Mesothelial cell of epicardium (in vitro differentiated cells): ENCODE data around the gene ADGRA1. TPM values are rescaled to one million over a fixed set of nuclear protein-coding genes. Genes with fewer than 3 reads are reported as not detected.

ENCODE experiments used
- DNase-seq, 2 experiments: peaks; one replicate each; pipeline ENCODE4 v3.0.0; 2021; ENCODE audit warnings: low spot score in 2 of 2; ENCODE audit not compliant: unreplicated experiment in 2 of 2
- H3K27ac Mint-ChIP-seq: 2 replicates; pipeline ENCODE4 v1.8.0; 2021; ENCODE audit warnings: mixed read lengths
- H3K27me3 Mint-ChIP-seq: 2 replicates; pipeline ENCODE4 v1.8.0; 2021; ENCODE audit warnings: low read depth, mixed read lengths
- H3K36me3 Mint-ChIP-seq: 2 replicates; pipeline ENCODE4 v1.8.0; 2021; ENCODE audit warnings: mixed read lengths
- H3K4me1 Mint-ChIP-seq: 2 replicates; pipeline ENCODE4 v1.8.0; 2021; ENCODE audit warnings: mixed read lengths
- H3K4me3 Mint-ChIP-seq: 2 replicates; pipeline ENCODE4 v1.8.0; 2021; ENCODE audit warnings: mild to moderate bottlenecking, moderate library complexity, mixed read lengths
- H3K9me3 Mint-ChIP-seq: 2 replicates; pipeline ENCODE4 v1.8.0; 2021; ENCODE audit warnings: mixed read lengths
- CTCF ChIP-seq: fragments of 200-600 bp; sonication (generic); IDR thresholded peaks from one replicate; pipeline ENCODE4 v1.5.0; 2021; ENCODE audit warnings: antibody characterized with exemption; ENCODE audit not compliant: unreplicated experiment
- total RNA-seq: library from RNA; stranded (reverse); gene quantifications from 3 replicates; pipeline ENCODE4 v1.2.1, GENCODE V29; 2021

Gene ADGRA1
- total RNA-seq, 1 donor from 2014 or later = not detected

DNA sequence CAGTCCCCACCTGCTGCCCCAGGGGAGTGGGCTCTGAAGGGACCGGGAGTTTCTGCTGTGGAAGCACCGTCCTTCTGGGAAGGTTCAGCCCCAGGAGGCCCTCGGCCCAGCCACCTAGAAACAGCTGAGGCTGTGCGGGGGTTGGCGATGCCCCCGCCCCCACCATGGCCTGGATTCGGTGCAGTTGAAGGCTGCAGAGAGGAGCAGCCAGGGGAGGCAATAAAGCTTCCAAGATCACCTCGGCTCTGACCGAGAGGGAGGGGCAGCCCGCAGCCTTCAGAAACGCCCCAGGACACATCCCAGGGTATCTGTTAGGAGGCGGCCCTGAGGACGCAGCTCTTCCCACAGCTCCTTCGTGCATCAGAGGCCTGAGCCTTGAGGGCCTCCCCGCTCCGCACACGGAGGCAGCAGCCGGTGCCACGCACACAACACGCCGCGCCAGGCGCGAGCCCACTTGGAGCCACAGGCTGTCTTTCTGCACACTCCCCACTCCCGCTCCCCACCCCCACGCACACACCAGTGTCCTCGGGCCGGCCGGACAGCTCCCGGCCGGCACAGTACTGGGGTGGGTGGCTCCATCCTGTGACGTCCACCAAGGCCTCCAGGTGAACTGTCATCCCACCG, 73.9 kb downstream of the ADGRA1 start:
- Mint-ChIP-seq H3K36me3 (peaks cover 7% of the 10 kb centered on the region), H3K27me3 (peaks cover 17% of the 10 kb centered on the region), H3K27ac (no peak overlapping the region), H3K4me3 (peak overlapping the region; percentile 66), H3K4me1 (peaks cover 21% of the 10 kb centered on the region), H3K9me3 (no peaks in the 10 kb centered on the region)
- TF ChIP-seq CTCF = no peak
- no peak for DNase-seq

DNA sequence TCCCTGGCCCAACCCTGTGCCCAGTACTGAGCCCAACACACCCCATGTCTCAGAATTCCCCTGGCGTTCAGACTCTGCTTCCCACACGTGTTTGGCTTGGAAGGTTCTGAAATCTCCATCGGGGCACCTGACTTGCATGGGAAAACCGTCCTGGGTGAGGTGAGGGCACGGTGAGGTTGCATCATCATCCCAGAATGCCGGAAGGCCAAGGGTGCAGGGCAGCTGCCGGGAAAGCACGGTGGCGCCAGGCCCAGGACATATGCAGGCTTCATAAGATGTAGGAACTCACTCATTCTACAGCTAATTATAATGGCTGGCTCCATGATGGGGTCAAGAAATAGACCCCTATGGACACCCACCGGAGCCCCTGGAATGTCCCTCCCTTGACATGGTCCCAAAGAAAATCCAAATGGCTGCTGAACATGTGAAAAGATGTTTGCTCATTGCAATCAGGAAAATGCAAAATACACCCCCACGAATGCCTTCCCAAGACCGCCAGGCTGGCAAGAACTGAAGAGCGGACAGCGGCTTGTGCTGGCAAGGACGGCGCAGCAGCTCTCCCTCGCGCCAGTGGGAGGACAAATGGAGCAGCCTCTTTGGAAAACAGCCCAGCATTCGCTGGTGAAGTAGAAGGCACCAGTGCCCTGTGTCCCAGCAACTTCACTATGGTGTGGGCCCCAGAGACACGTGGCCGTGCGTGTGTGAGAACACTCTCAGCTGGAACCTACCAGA, 74.6 kb downstream of the ADGRA1 start:
- Mint-ChIP-seq H3K4me1 (peaks cover 19% of the 10 kb centered on the region), H3K36me3 (peaks cover 7% of the 10 kb centered on the region), H3K27me3 (peaks cover 17% of the 10 kb centered on the region), H3K4me3 (peak overlapping the region; percentile 10), H3K9me3 (no peaks in the 10 kb centered on the region), H3K27ac (no peak overlapping the region)
- DNase-seq = no peak
- TF ChIP-seq CTCF = no peak

- peaks cover 17% of the 10 kb centered on the region for H3K27me3 Mint-ChIP-seq
- H3K4me3 Mint-ChIP-seq = no peak overlapping the region
- H3K4me1 Mint-ChIP-seq = peaks cover 11% of the 10 kb centered on the region
- TF ChIP-seq CTCF = no peak
- no peaks in the 10 kb centered on the region for H3K9me3 Mint-ChIP-seq
- peaks cover 8% of the 10 kb centered on the region for H3K36me3 Mint-ChIP-seq
- no peak overlapping the region for H3K27ac Mint-ChIP-seq
- DNase-seq = no peak
Measured at GRCh38 chr10:133162910-133163856, 75.5 kb downstream of the ADGRA1 start.

DNA sequence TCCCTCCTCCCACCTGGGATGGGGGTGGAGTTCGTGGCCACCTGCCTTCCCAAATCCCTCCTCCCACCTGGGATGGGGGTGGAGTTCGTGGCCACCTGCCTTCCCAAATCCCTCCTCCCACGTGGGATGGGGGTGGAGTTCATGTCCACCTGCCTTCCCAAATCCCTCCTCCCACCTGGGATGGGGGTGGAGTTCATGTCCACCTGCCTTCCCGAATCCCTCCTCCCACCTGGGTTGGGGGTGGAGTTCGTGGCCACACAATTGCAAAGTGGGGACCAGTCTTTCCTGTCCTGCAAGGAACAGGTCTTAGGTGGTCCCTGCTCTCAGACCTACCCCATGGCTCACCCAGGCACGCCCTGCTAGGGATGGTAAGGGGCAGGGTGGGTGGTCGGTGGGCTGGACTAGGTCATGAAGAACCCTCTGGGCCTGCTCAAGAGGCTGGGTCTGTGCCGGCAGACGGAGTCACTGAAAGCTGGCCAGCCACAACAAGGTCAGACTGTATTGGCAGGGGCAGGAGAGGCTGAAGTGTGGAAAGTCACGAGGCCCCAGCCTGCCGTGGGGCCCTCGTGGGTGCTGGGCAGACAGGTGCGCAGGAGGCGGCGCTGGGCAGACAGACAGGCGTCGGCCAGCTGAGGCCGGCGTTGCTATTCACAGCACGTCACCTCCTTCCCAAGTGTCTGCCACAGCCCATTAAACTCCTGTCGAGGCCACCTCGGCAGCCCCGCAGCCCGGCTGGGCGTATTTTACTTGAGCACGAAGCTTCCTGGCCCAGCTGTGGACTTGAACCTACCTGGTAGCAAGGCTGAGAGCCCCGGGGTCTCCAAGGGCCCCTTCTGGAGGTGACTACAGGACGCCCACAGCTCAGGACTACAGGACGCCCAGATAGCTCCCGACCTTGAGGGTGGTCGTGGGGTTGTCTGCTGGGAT, 76.4 kb downstream of the ADGRA1 start:
- TF ChIP-seq CTCF = no peak
- H3K27me3 Mint-ChIP-seq = peaks cover 17% of the 10 kb centered on the region
- no peak overlapping the region for H3K4me3 Mint-ChIP-seq
- peaks cover 8% of the 10 kb centered on the region for H3K36me3 Mint-ChIP-seq
- DNase-seq = no peak
- H3K4me1 Mint-ChIP-seq = peaks cover 5% of the 10 kb centered on the region
- H3K9me3 Mint-ChIP-seq = no peaks in the 10 kb centered on the region
- H3K27ac Mint-ChIP-seq = no peak overlapping the region
